WERI-Rb-1 (cell line): Measurements from ENCODE around the gene GLOD4.

Experiments
- DNase-seq: peaks from one replicate; pipeline ENCODE4 v3.0.0-alpha.2; 2020
- H3K27ac ChIP-seq: fragments of 250-450 bp; sonication (Bioruptor Pico); 2 replicates; pipeline ENCODE4 v1.5.1; 2020; ENCODE audit warnings: mild to moderate bottlenecking, moderate library complexity
- H3K27me3 ChIP-seq: fragments of 250-450 bp; sonication (Bioruptor Pico); 2 replicates; pipeline ENCODE4 v1.5.1; 2021; ENCODE audit warnings: mild to moderate bottlenecking, low read depth, moderate library complexity; ENCODE audit not compliant: insufficient read depth, severe bottlenecking
- H3K36me3 ChIP-seq: fragments of 250-450 bp; sonication (Bioruptor Pico); 2 replicates; pipeline ENCODE4 v1.5.1; 2020; ENCODE audit warnings: mild to moderate bottlenecking, moderate library complexity
- H3K4me3 ChIP-seq: 2 replicates; pipeline ENCODE4 v1.5.1; 2011; ENCODE audit warnings: low read depth, mild to moderate bottlenecking, control low read depth, low read length
- H3K9me3 ChIP-seq: fragments of 250-450 bp; sonication (Bioruptor Pico); 2 replicates; pipeline ENCODE4 v1.5.1; 2021; ENCODE audit warnings: mild to moderate bottlenecking, moderate library complexity; ENCODE audit not compliant: severe bottlenecking
- CTCF ChIP-seq: IDR thresholded peaks from 2 replicates; pipeline ENCODE4 v1.5.1; 2011; ENCODE audit warnings: low read depth, mild to moderate bottlenecking, control low read depth, inconsistent platforms, low read length

GLOD4 gene

GRCh38 chr17:742147-742793 lies 39.8 kb downstream of the GLOD4 start:
- no peak overlapping the region for H3K4me3 ChIP-seq
- DNase-seq: no peak
- H3K36me3 ChIP-seq: peaks cover 94% of the 10 kb centered on the region
- H3K27ac ChIP-seq: no peak overlapping the region
- no peak for TF ChIP-seq CTCF
- no peaks in the 10 kb centered on the region for H3K27me3 ChIP-seq
- H3K9me3 ChIP-seq: no peaks in the 10 kb centered on the region

GRCh38 chr17:740240-741017 lies 41.7 kb downstream of the GLOD4 start:
- Histone ChIP-seq H3K36me3 (peaks cover 94% of the 10 kb centered on the region), H3K27ac (no peak overlapping the region), H3K27me3 (no peaks in the 10 kb centered on the region), H3K9me3 (no peaks in the 10 kb centered on the region), H3K4me3 (no peak overlapping the region)
- DNase-seq: no peak
- TF ChIP-seq CTCF: no peak

GRCh38 chr17:737561-738113 lies 44.4 kb downstream of the GLOD4 start:
- no peaks in the 10 kb centered on the region for H3K27me3 ChIP-seq
- H3K9me3 ChIP-seq: no peaks in the 10 kb centered on the region
- no peak for TF ChIP-seq CTCF
- DNase-seq: no peak
- H3K4me3 ChIP-seq: no peak overlapping the region
- no peak overlapping the region for H3K27ac ChIP-seq
- peaks cover 88% of the 10 kb centered on the region for H3K36me3 ChIP-seq

GRCh38 chr17:733743-734142 lies 48.3 kb downstream of the GLOD4 start:
- no peak for TF ChIP-seq CTCF
- Histone ChIP-seq H3K4me3 (peak overlapping the region; percentile 73; the same call in 1 of the 2 replicates), H3K9me3 (no peaks in the 10 kb centered on the region), H3K27me3 (no peaks in the 10 kb centered on the region), H3K27ac (no peak overlapping the region), H3K36me3 (peaks cover 53% of the 10 kb centered on the region)
- no peak for DNase-seq

GRCh38 chr17:732902-733720 lies 49.0 kb downstream of the GLOD4 start:
- peak overlapping the region; percentile 73 for H3K4me3 ChIP-seq
- no peaks in the 10 kb centered on the region for H3K27me3 ChIP-seq
- no peak for TF ChIP-seq CTCF
- peak overlapping the region; percentile 90 for H3K27ac ChIP-seq
- DNase-seq: peak; percentile 25
- H3K36me3 ChIP-seq: peaks cover 47% of the 10 kb centered on the region
- H3K9me3 ChIP-seq: no peaks in the 10 kb centered on the region
